Uterus (tissue), 4 donors: ENCODE results near the gene GRIK4. TPM values are rescaled to one million over a fixed set of nuclear protein-coding genes. Genes with fewer than 3 reads are reported as not detected.

Source experiments
- DNase-seq, 2 donors: peaks; one replicate each; pipeline ENCODE4 v3.0.0-alpha.2; 2019 to 2020
- H3K27ac ChIP-seq, 2 donors: fragments of 200-600 bp; sonication (generic); 1 replicate in 1 of 2; 2 replicates in 1 of 2; pipeline ENCODE4 v1.5.1; 2016 to 2018
- H3K27me3 ChIP-seq, 2 donors: fragments of 200-600 bp; sonication (generic); one replicate each; pipeline ENCODE4 v1.5.1; 2018 to 2019; ENCODE audit warnings: control low read depth in 1 of 2
- H3K36me3 ChIP-seq, 2 donors: fragments of 200-600 bp; sonication (generic); one replicate each; pipeline ENCODE4 v1.5.1; 2019; ENCODE audit warnings: control low read depth in 1 of 2
- H3K4me1 ChIP-seq, 2 donors: fragments of 200-600 bp; sonication (generic); one replicate each; pipeline ENCODE4 v1.5.1; 2018 to 2019; ENCODE audit warnings: control low read depth in 1 of 2
- H3K4me3 ChIP-seq, 2 donors: fragments of 200-600 bp; sonication (generic); 1 replicate in 1 of 2; 2 replicates in 1 of 2; pipeline ENCODE4 v1.5.1; 2018 to 2019; ENCODE audit warnings: mild to moderate bottlenecking in 1 of 2
- H3K9me3 ChIP-seq, 2 donors: fragments of 200-600 bp; sonication (generic); one replicate each; pipeline ENCODE4 v1.5.1; 2019; ENCODE audit warnings: control low read depth in 1 of 2
- POLR2A ChIP-seq, 2 donors: fragments of 450-650 bp; IDR thresholded peaks; one replicate each; pipeline ENCODE4 v1.6.1; 2016; ENCODE audit warnings: antibody characterized with exemption in 2 of 2, mild to moderate bottlenecking in 1 of 2, moderate library complexity in 1 of 2
- intact Hi-C: fragments of 100-400 bp; cut with DNase I; formaldehyde crosslinking; loops from one replicate; pipeline ENCODE4 v1.15.1; 2023; ENCODE audit warnings: low total_unique reads
- total RNA-seq, 4 donors: library from RNA; depleted of rRNA in 3 of 4; stranded (reverse); fragments of >200 nt in 3 of 4; gene quantifications; one replicate each; pipeline versions ENCODE4 v1.1.0 to v1.2.4, GENCODE V29; 2014 to 2023
- TF ChIP-seq, protein P1 (sequence below), 4 experiments: fragments of 200-600 bp in 2 of 4; fragments of 450-650 bp in 2 of 4; sonication (generic) in 2 of 4; IDR thresholded peaks; one replicate each; pipeline ENCODE4 v1.5.1; 2016 to 2019; ENCODE audit warnings: antibody characterized with exemption in 4 of 4, mild to moderate bottlenecking in 2 of 4, moderate library complexity in 1 of 4
- donor health status: DM: yes; HTN: yes; CAD: no.

The GRIK4 gene
- total RNA-seq, 4 donors from 2014 or later, result 0.28 to 1.1 TPM; not detected in 2

DNA sequence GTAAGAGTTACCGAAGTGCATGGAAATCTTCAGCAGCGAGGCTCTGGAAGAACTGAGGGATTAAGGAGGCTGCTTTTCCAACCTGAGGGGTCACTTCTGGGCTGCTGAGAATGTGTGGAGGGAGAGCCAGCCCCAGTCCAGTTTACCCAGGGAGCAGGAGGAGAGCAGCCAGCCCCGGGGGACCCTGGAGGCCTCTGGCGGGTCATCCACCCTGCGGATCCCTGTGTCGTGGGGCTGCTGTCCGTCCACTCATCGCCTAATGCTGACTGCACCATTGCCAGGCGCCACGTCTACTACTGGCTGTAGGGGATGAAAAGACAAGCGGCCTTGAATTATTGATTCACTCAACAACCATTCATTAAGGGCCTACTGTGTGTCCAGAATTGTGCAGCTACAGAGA lies 283.6 kb downstream of the GRIK4 start:
- no peaks in the 10 kb centered on the region for H3K36me3 ChIP-seq
- no peak overlapping the region for H3K27ac ChIP-seq
- no peak for DNase-seq
- intact Hi-C loops, result no loop called here
- H3K4me1 ChIP-seq, result no peaks in the 10 kb centered on the region
- H3K4me3 ChIP-seq, result no peak overlapping the region
- TF ChIP-seq, protein P1, sequence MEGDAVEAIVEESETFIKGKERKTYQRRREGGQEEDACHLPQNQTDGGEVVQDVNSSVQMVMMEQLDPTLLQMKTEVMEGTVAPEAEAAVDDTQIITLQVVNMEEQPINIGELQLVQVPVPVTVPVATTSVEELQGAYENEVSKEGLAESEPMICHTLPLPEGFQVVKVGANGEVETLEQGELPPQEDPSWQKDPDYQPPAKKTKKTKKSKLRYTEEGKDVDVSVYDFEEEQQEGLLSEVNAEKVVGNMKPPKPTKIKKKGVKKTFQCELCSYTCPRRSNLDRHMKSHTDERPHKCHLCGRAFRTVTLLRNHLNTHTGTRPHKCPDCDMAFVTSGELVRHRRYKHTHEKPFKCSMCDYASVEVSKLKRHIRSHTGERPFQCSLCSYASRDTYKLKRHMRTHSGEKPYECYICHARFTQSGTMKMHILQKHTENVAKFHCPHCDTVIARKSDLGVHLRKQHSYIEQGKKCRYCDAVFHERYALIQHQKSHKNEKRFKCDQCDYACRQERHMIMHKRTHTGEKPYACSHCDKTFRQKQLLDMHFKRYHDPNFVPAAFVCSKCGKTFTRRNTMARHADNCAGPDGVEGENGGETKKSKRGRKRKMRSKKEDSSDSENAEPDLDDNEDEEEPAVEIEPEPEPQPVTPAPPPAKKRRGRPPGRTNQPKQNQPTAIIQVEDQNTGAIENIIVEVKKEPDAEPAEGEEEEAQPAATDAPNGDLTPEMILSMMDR (IDR thresholded peaks at IDR 0.05), result no peak
- TF ChIP-seq POLR2A (IDR thresholded peaks at IDR 0.05), result no peak
- H3K27me3 ChIP-seq, result no peaks in the 10 kb centered on the region
- H3K9me3 ChIP-seq, result no peaks in the 10 kb centered on the region

DNA sequence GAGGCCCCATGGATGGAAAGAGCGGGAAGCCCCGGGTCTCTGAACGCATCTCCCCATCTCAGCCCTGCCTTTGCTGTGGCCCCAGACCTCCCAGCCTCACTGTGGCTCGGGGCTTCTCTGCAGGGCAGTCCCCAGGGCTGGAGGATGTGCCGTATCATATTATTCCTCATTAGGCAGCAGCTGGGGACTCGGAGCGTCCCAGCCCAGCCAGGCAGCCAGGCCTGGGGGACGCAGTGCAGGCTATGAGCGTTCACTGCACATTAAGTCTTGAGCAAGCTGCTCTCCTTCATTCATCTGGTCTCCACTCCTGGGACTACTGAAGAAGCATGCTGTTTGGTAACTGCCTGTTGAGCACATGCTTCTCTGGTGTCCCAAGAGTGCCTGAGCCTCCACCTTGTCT lies 285.6 kb downstream of the GRIK4 start:
- no peaks in the 10 kb centered on the region for H3K4me1 ChIP-seq
- no peaks in the 10 kb centered on the region for H3K27me3 ChIP-seq
- H3K9me3 ChIP-seq, result no peaks in the 10 kb centered on the region
- TF ChIP-seq, protein P1 (IDR thresholded peaks at IDR 0.05), result no peak
- no peak for TF ChIP-seq POLR2A (IDR thresholded peaks at IDR 0.05)
- no peaks in the 10 kb centered on the region for H3K36me3 ChIP-seq
- no peak overlapping the region for H3K4me3 ChIP-seq
- intact Hi-C loops, result no loop called here
- DNase-seq, result no peak
- no peak overlapping the region for H3K27ac ChIP-seq

DNA sequence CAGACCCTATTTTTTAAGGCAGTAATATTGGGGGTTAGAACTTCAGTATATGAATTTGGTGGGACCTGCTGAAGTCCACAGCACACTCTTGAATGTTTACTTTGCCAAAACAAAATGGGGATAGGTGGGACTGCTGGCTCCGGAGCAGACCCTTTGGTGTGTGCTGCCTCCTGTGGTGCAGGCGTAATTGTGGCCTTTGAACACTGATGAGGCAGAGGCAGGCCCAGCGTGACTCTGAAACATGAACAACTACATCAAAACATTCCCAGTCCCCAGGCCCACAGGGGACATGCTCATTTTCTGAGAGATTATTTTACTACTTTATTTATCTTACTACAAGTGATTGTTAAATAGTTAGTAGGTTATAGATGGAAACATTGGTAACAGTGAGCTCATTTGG lies 287.3 kb downstream of the GRIK4 start:
- Histone ChIP-seq H3K27ac (no peak overlapping the region), H3K4me3 (no peak overlapping the region), H3K9me3 (no peaks in the 10 kb centered on the region), H3K4me1 (no peaks in the 10 kb centered on the region), H3K36me3 (no peaks in the 10 kb centered on the region), H3K27me3 (no peaks in the 10 kb centered on the region)
- DNase-seq, result no peak
- TF ChIP-seq, protein P1 (IDR thresholded peaks at IDR 0.05), result no peak
- intact Hi-C loops, result no loop called here

DNA sequence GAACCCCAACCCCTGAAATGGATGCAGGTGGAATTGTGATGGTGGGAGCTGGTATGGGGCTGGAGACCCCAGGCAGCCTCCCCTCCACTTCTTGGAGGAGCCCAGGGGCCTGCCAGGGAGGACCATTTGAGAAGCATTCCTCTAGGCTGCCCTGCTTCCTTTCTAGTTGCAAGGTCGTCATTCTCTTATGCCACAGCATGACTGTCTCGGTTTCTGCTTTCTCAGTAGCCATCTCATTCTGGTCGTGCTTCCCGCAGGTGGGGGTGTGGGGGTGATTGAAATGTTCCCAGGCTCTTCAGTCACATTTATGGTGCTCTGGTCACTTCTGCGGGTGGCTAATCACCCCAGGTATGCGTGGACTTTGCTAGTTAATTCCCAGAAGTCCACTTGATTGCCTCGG lies 288.7 kb downstream of the GRIK4 start:
- Histone ChIP-seq H3K9me3 (no peaks in the 10 kb centered on the region), H3K27me3 (no peaks in the 10 kb centered on the region), H3K4me3 (no peak overlapping the region), H3K4me1 (no peaks in the 10 kb centered on the region), H3K36me3 (no peaks in the 10 kb centered on the region), H3K27ac (no peak overlapping the region)
- intact Hi-C loops, result no loop called here
- no peak for DNase-seq
- TF ChIP-seq, protein P1 (IDR thresholded peaks at IDR 0.05), result no peak

DNA sequence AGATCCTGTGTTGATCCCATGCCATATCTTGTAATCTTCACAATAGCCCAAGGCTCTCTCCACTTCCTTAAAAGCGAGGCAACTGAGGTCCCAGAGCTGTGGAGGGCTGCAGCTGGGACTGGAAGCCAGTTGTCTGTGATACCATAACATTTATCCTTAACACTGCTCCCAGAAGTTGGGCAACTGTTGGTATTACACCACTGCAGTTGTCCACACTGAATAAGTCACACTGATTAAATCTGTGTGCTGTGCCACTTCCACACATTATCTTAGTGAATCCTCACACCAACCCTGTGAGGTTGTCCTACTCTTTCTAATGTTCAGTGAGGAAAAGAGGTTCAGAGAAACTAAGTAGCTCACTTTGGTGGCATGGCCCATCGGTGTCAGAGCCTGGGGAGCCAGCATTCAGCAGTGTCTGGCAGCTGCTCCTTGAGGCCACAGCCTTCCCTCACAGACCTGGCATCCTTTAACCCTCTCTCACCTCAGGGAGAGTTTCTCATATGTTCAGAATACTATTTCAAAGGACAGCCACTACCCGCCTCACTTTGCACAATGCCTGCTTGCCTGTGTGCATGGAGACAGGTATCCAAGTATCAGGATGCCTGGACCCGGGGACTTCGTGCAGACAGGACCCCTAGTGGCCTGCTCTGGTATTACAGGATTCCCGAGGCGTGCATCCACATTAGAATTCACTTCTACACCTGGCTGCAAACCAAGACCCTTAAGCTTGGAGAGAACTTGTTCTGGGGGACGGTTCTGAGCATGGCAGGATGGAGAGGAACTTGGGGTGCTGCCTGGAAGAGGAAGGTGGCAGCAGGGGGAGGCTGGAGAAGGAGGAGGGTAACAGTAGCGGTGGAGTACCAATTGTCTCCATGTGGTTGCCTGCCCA lies 290.5 kb downstream of the GRIK4 start:
- H3K4me1 ChIP-seq, result no peaks in the 10 kb centered on the region
- DNase-seq, result peak; percentile 53 to 54
- no peaks in the 10 kb centered on the region for H3K36me3 ChIP-seq
- H3K27ac ChIP-seq, result no peak overlapping the region
- intact Hi-C loops, result no loop called here
- no peaks in the 10 kb centered on the region for H3K9me3 ChIP-seq
- H3K4me3 ChIP-seq, result no peak overlapping the region
- H3K27me3 ChIP-seq, result no peaks in the 10 kb centered on the region
- TF ChIP-seq POLR2A (IDR thresholded peaks at IDR 0.05), result no peak
- TF ChIP-seq, protein P1 (IDR thresholded peaks at IDR 0.05), result peak; percentile 67 to 88 (median 74)
